Stimulated activated CD4-positive, alpha-beta T cell treated with anti-CD3 and anti-CD28 coated beads, Interleukin-4, amount 100 ng/mL, for 48 hours (primary cell): Measurements from ENCODE around the gene ISG20L2.
A peak's percentile ranks its signal among the peaks of the same experiment; 100 is the strongest.

Source experiments
- DNase-seq, 2 donors: peaks; one replicate each; pipeline ENCODE4 v3.0.0-alpha.2; 2020; ENCODE audit warnings: low read depth in 2 of 2

The ISG20L2 gene

GRCh38 chr1:156740741-156741480 is 12.3 kb upstream of the ISG20L2 start, which contains the start of gene MRPL24:
TSS of gene MRPL24 (minus strand) at chr1:156741088. CDS start at chr1:156738704, 2,384 bp downstream.
- DNase-seq, result peak; percentile 92 to 93

- DNase-seq, result no peak
Measured at GRCh38 chr1:156740237-156740740, 11.7 kb upstream of the ISG20L2 start.

- no peak for DNase-seq
Measured at GRCh38 chr1:156738916-156739315, 10.3 kb upstream of the ISG20L2 start.

GRCh38 chr1:156738407-156738806 is 9.8 kb upstream of the ISG20L2 start:
- DNase-seq, result no peak

GRCh38 chr1:156733989-156734584 is 5.5 kb upstream of the ISG20L2 start:
- no peak for DNase-seq

GRCh38 chr1:156727926-156728598 is 504 bp downstream of the ISG20L2 start, which contains the start of gene METTL25B:
TSS of gene METTL25B (plus strand) at chr1:156728469. CDS start at chr1:156729105, 636 bp downstream.
- DNase-seq, result peak; percentile 73 to 78

- DNase-seq, result no peak
Measured at GRCh38 chr1:156727492-156727891, 1.1 kb downstream of the ISG20L2 start.

GRCh38 chr1:156726549-156727226 is 1.9 kb downstream of the ISG20L2 start:
- peak in 1 of 2 donors; percentile 59 for DNase-seq

GRCh38 chr1:156725683-156726280 is 2.8 kb downstream of the ISG20L2 start:
- DNase-seq, result peak; percentile 74 to 77

- no peak for DNase-seq
Measured at GRCh38 chr1:156721535-156721934, 7.0 kb downstream of the ISG20L2 start.

GRCh38 chr1:156721131-156721530 is 7.4 kb downstream of the ISG20L2 start:
- DNase-seq, result no peak

GRCh38 chr1:156717351-156717750 is 11.2 kb downstream of the ISG20L2 start:
- DNase-seq, result no peak

- DNase-seq, result no peak
Measured at GRCh38 chr1:156714830-156715229, 13.7 kb downstream of the ISG20L2 start.

- DNase-seq, result no peak
Measured at GRCh38 chr1:156712626-156713025, 15.9 kb downstream of the ISG20L2 start.

- no peak for DNase-seq
Measured at GRCh38 chr1:156711011-156711817, 17.4 kb downstream of the ISG20L2 start.

GRCh38 chr1:156709757-156710489 is 18.6 kb downstream of the ISG20L2 start:
- DNase-seq, result no peak

- DNase-seq, result no peak
Measured at GRCh38 chr1:156709031-156709430, 19.5 kb downstream of the ISG20L2 start.

- DNase-seq, result no peak
Measured at GRCh38 chr1:156708218-156708661, 20.3 kb downstream of the ISG20L2 start.

- DNase-seq, result no peak
Measured at GRCh38 chr1:156707417-156708217, 20.9 kb downstream of the ISG20L2 start.
